Sigmoid colon (tissue), 4 donors: Measurements from ENCODE around the gene CPXM2.

Source experiments
- POLR2AphosphoS5 ChIP-seq, 4 donors: sonication (generic); formaldehyde crosslinking; IDR thresholded peaks; one replicate each; pipeline ENCODE4 v1.6.1; 2017; ENCODE audit warnings: antibody characterized with exemption in 4 of 4
- TF ChIP-seq, protein P1 (sequence below), 4 experiments: fragments of 450-650 bp in 3 of 4; fragments of 200-600 bp in 1 of 4; IDR thresholded peaks; one replicate each; pipeline ENCODE4 v1.5.1; 2016 to 2019; ENCODE audit warnings: antibody characterized with exemption in 4 of 4, mild to moderate bottlenecking in 3 of 4, moderate library complexity in 2 of 4

DNA sequence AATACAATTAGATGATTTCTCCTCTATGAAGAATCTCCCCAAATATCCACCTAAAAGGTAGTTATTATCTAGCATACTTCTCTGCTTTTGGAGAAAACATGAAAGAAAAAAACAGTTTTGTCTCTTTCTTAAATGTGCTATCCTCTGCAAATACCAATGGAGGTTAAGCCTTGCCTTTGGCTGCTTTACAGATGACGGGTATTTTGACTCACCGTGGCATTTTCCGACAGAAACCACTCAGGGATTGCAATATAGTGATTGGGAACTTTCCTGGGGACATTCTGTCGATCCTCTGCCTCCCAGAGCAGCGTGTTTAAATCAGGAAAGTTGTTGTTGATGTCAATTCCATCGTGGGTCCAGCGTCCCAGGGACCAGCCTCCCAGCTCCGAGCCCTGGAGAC, 124.8 kb downstream of the CPXM2 start:
- TF ChIP-seq, protein P1, sequence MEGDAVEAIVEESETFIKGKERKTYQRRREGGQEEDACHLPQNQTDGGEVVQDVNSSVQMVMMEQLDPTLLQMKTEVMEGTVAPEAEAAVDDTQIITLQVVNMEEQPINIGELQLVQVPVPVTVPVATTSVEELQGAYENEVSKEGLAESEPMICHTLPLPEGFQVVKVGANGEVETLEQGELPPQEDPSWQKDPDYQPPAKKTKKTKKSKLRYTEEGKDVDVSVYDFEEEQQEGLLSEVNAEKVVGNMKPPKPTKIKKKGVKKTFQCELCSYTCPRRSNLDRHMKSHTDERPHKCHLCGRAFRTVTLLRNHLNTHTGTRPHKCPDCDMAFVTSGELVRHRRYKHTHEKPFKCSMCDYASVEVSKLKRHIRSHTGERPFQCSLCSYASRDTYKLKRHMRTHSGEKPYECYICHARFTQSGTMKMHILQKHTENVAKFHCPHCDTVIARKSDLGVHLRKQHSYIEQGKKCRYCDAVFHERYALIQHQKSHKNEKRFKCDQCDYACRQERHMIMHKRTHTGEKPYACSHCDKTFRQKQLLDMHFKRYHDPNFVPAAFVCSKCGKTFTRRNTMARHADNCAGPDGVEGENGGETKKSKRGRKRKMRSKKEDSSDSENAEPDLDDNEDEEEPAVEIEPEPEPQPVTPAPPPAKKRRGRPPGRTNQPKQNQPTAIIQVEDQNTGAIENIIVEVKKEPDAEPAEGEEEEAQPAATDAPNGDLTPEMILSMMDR (IDR thresholded peaks at IDR 0.05), result no peak
- no peak for TF ChIP-seq POLR2AphosphoS5 (IDR thresholded peaks at IDR 0.05)
